Activated CD8-positive, alpha-beta T cell treated with anti-CD3 and anti-CD28 coated beads, Interleukin-2, amount 10 ng/mL, durations not matched to agents 7 days and 5 days (primary cell): ENCODE data around the gene CASR. TPM values are rescaled to one million over a fixed set of nuclear protein-coding genes. Genes with fewer than 3 reads are reported as not detected.

Source experiments
- ATAC-seq: fragments of 150-1000 bp; cut with Tn5 transposase; one replicate; pipeline ENCODE4 v1.10.0; 2021; ENCODE audit warnings: moderate library complexity
- CTCF ChIA-PET: fragments of 350-600 bp; sonication (Branson Sonifier 250); formaldehyde crosslinking; loops from one replicate; lab custom pipeline; 2021; ENCODE audit warnings: antibody characterized with exemption; lab: Charles Lee
- POLR2A ChIA-PET: fragments of 350-600 bp; sonication (Branson Sonifier 250); formaldehyde crosslinking; loops from one replicate; lab custom pipeline; 2021; ENCODE audit warnings: antibody characterized with exemption; lab: Charles Lee
- DNase-seq: peaks from one replicate; pipeline ENCODE4 v3.0.0-alpha.2; 2020
- H3K27ac Mint-ChIP-seq: one replicate; pipeline ENCODE4 v1.8.0; 2021; ENCODE audit warnings: mild to moderate bottlenecking, mixed read lengths
- H3K27me3 Mint-ChIP-seq: one replicate; pipeline ENCODE4 v1.8.0; 2021; ENCODE audit warnings: low read depth, mixed read lengths
- H3K36me3 Mint-ChIP-seq: one replicate; pipeline ENCODE4 v1.8.0; 2021; ENCODE audit warnings: low read depth, mixed read lengths
- H3K4me1 Mint-ChIP-seq: one replicate; pipeline ENCODE4 v1.8.0; 2021; ENCODE audit warnings: low read depth, mixed read lengths
- H3K4me3 Mint-ChIP-seq: one replicate; pipeline ENCODE4 v1.8.0; 2021; ENCODE audit warnings: mild to moderate bottlenecking, mixed read lengths
- H3K9me3 Mint-ChIP-seq: one replicate; pipeline ENCODE4 v1.8.0; 2022; ENCODE audit warnings: mixed read lengths; ENCODE audit not compliant: insufficient read depth
- total RNA-seq, 2 experiments: library from RNA; stranded (reverse); gene quantifications; one replicate each; pipeline ENCODE4 v1.2.3, GENCODE V29; 2021

Gene CASR
- total RNA-seq, 2 experiments from 2014 or later: not detected

GRCh38 chr3:122313281-122313680, 129.8 kb downstream of the CASR start:
- Mint-ChIP-seq H3K4me3 (no peak overlapping the region), H3K4me1 (peaks cover 12% of the 10 kb centered on the region), H3K27ac (no peak overlapping the region), H3K9me3 (no peaks in the 10 kb centered on the region), H3K27me3 (peaks cover 23% of the 10 kb centered on the region), H3K36me3 (no peaks in the 10 kb centered on the region)
- ChIA-PET CTCF (interaction anchor here (0.6 to 1.2 kb wide), 6 partner anchors 9 to 212 kb away, joined by 3 to 5 read pairs (median 3); no protein-coding TSS in a partner anchor), POLR2A (interaction anchor here (1.4 kb wide), 1 partner anchor 9 kb away, joined by 4 read pairs; no protein-coding TSS in a partner anchor)
- no peak for ATAC-seq
- no peak for DNase-seq

GRCh38 chr3:122314228-122314876, 130.9 kb downstream of the CASR start:
- H3K27me3 Mint-ChIP-seq: peaks cover 20% of the 10 kb centered on the region
- H3K4me3 Mint-ChIP-seq: no peak overlapping the region
- no peak overlapping the region for H3K27ac Mint-ChIP-seq
- ATAC-seq: no peak
- ChIA-PET CTCF (interaction anchor here (0.8 to 1.7 kb wide), 4 partner anchors 55 to 765 kb away, joined by 3 to 4 read pairs (median 3); partner anchors contain the start of gene FAM162A), POLR2A (interaction anchor here (1.4 kb wide), 1 partner anchor 8 kb away, joined by 4 read pairs; no protein-coding TSS in a partner anchor)
- H3K4me1 Mint-ChIP-seq: peaks cover 15% of the 10 kb centered on the region
- peaks cover 7% of the 10 kb centered on the region for H3K9me3 Mint-ChIP-seq
- DNase-seq: no peak
- no peaks in the 10 kb centered on the region for H3K36me3 Mint-ChIP-seq

- ATAC-seq: no peak
- Mint-ChIP-seq H3K27me3 (peaks cover 16% of the 10 kb centered on the region), H3K4me1 (peaks cover 15% of the 10 kb centered on the region), H3K36me3 (no peaks in the 10 kb centered on the region), H3K27ac (no peak overlapping the region), H3K9me3 (peaks cover 17% of the 10 kb centered on the region), H3K4me3 (no peak overlapping the region)
- no peak for DNase-seq
- ChIA-PET POLR2A (no interaction called here), CTCF (no interaction called here)
These were observed 132.2 kb downstream of the CASR start for GRCh38 chr3:122315619-122316018.

- Mint-ChIP-seq H3K4me3 (no peak overlapping the region), H3K36me3 (no peaks in the 10 kb centered on the region), H3K4me1 (peaks cover 20% of the 10 kb centered on the region), H3K9me3 (peaks cover 18% of the 10 kb centered on the region), H3K27me3 (peaks cover 9% of the 10 kb centered on the region), H3K27ac (no peak overlapping the region)
- ChIA-PET POLR2A (no interaction called here), CTCF (interaction anchor here (0.6 kb wide), 1 partner anchor 770 kb away, joined by 3 read pairs; no protein-coding TSS in a partner anchor)
- DNase-seq (no peak), ATAC-seq (no peak)
These were observed 132.9 kb downstream of the CASR start for GRCh38 chr3:122316368-122316767.

GRCh38 chr3:122318620-122319019, 135.2 kb downstream of the CASR start:
- POLR2A ChIA-PET: interaction anchor here (0.6 kb wide), 1 partner anchor 772 kb away, joined by 5 read pairs; no protein-coding TSS in a partner anchor
- peaks cover 29% of the 10 kb centered on the region for H3K4me1 Mint-ChIP-seq
- H3K27ac Mint-ChIP-seq: no peak overlapping the region
- CTCF ChIA-PET: interaction anchor here (0.9 to 1.0 kb wide), 2 partner anchors 11 to 12 kb away, joined by 3 read pairs; no protein-coding TSS in a partner anchor
- DNase-seq (no peak), ATAC-seq (no peak)
- H3K36me3 Mint-ChIP-seq: no peaks in the 10 kb centered on the region
- no peak overlapping the region for H3K4me3 Mint-ChIP-seq
- H3K27me3 Mint-ChIP-seq: peaks cover 8% of the 10 kb centered on the region
- peaks cover 18% of the 10 kb centered on the region for H3K9me3 Mint-ChIP-seq

- Mint-ChIP-seq H3K27me3 (peaks cover 10% of the 10 kb centered on the region), H3K36me3 (no peaks in the 10 kb centered on the region), H3K9me3 (peaks cover 18% of the 10 kb centered on the region), H3K4me1 (peaks cover 34% of the 10 kb centered on the region), H3K27ac (peak overlapping the region; percentile 41), H3K4me3 (no peak overlapping the region)
- ChIA-PET CTCF (interaction anchor here (0.6 to 2.1 kb wide), 12 partner anchors 9 to 221 kb away, joined by 3 to 16 read pairs (median 4); no protein-coding TSS in a partner anchor), POLR2A (interaction anchor here (1.0 kb wide), 2 partner anchors 8 to 94 kb away, joined by 3 to 4 read pairs; partner anchors contain the start of gene WDR5B)
- ATAC-seq (peak; percentile 97), DNase-seq (peak; percentile 64)
These were observed 138.9 kb downstream of the CASR start for GRCh38 chr3:122322095-122323075.

- H3K36me3 Mint-ChIP-seq: no peaks in the 10 kb centered on the region
- no peak within 1 kb of the TSS for H3K4me3 Mint-ChIP-seq
- ATAC-seq (no peak), DNase-seq (no peak)
- H3K9me3 Mint-ChIP-seq: peaks cover 7% of the 10 kb centered on the region
- peaks cover 29% of the 10 kb centered on the region for H3K4me1 Mint-ChIP-seq
- peaks cover 10% of the 10 kb centered on the region for H3K27me3 Mint-ChIP-seq
- POLR2A ChIA-PET: no interaction called here
- CTCF ChIA-PET: no interaction called here
- H3K27ac Mint-ChIP-seq: no peak within 1 kb of the TSS
These were observed 141.4 kb downstream of the CASR start, which contains the start of gene CSTA for GRCh38 chr3:122324871-122325323. Gene CSTA, plus strand, starts transcription at chr3:122325248. Its CDS starts 45 bp downstream, at chr3:122325293.

GRCh38 chr3:122325769-122326168, 142.3 kb downstream of the CASR start:
- ATAC-seq (no peak), DNase-seq (no peak)
- H3K27ac Mint-ChIP-seq: no peak overlapping the region
- no peak overlapping the region for H3K4me3 Mint-ChIP-seq
- ChIA-PET POLR2A (no interaction called here), CTCF (no interaction called here)
- peaks cover 15% of the 10 kb centered on the region for H3K27me3 Mint-ChIP-seq
- H3K36me3 Mint-ChIP-seq: no peaks in the 10 kb centered on the region
- no peaks in the 10 kb centered on the region for H3K9me3 Mint-ChIP-seq
- H3K4me1 Mint-ChIP-seq: peaks cover 29% of the 10 kb centered on the region

- peaks cover 34% of the 10 kb centered on the region for H3K27me3 Mint-ChIP-seq
- no peak overlapping the region for H3K27ac Mint-ChIP-seq
- no peaks in the 10 kb centered on the region for H3K9me3 Mint-ChIP-seq
- ChIA-PET CTCF (no interaction called here), POLR2A (no interaction called here)
- H3K4me3 Mint-ChIP-seq: no peak overlapping the region
- no peaks in the 10 kb centered on the region for H3K36me3 Mint-ChIP-seq
- H3K4me1 Mint-ChIP-seq: no peaks in the 10 kb centered on the region
- no peak for DNase-seq
- no peak for ATAC-seq
These were observed 148.4 kb downstream of the CASR start for GRCh38 chr3:122331886-122332285.

- DNase-seq (no peak), ATAC-seq (no peak)
- no peak overlapping the region for H3K4me3 Mint-ChIP-seq
- no peaks in the 10 kb centered on the region for H3K36me3 Mint-ChIP-seq
- no peaks in the 10 kb centered on the region for H3K9me3 Mint-ChIP-seq
- ChIA-PET CTCF (no interaction called here), POLR2A (no interaction called here)
- no peak overlapping the region for H3K27ac Mint-ChIP-seq
- H3K4me1 Mint-ChIP-seq: no peaks in the 10 kb centered on the region
- H3K27me3 Mint-ChIP-seq: peaks cover 36% of the 10 kb centered on the region
These were observed 149.1 kb downstream of the CASR start for GRCh38 chr3:122332551-122332950.
